Stimulated activated CD4-positive, alpha-beta T cell treated with anti-CD3 and anti-CD28 coated beads, Interleukin-15, amount 100 ng/mL, for 48 hours (primary cell): ENCODE data around the gene ENDOU.
A peak's percentile ranks its signal among the peaks of the same experiment; 100 is the strongest.

Experiments used
- DNase-seq, 2 donors: peaks; one replicate each; pipeline ENCODE4 v3.0.0-alpha.2; 2020; ENCODE audit warnings: low read depth in 2 of 2

The ENDOU gene

GRCh38 chr12:47725091-47725772 lies at the start of gene ENDOU:
Gene ENDOU, minus strand, starts transcription at chr12:47725490. Its CDS starts 77 bp downstream, at chr12:47725413.
- DNase-seq = no peak

GRCh38 chr12:47774663-47775062 lies 49.4 kb upstream of the ENDOU start:
- no peak for DNase-seq

- DNase-seq = no peak
Observed at GRCh38 chr12:47773858-47774580, 48.7 kb upstream of the ENDOU start.

- DNase-seq = peak in 1 of 2 donors; percentile 58
Observed at GRCh38 chr12:47773062-47773857, 48.0 kb upstream of the ENDOU start, which contains the start of gene SLC48A1. Gene SLC48A1, plus strand, starts transcription at chr12:47773238. Its CDS starts 67 bp downstream, at chr12:47773305.

- no peak for DNase-seq
Observed at GRCh38 chr12:47772738-47773061, 47.4 kb upstream of the ENDOU start.

GRCh38 chr12:47772094-47772660 lies 46.9 kb upstream of the ENDOU start:
- no peak for DNase-seq

- DNase-seq = no peak
Observed at GRCh38 chr12:47771304-47771703, 46.0 kb upstream of the ENDOU start.

GRCh38 chr12:47770086-47770726 lies 44.9 kb upstream of the ENDOU start:
- no peak for DNase-seq

GRCh38 chr12:47769234-47770085 lies 44.2 kb upstream of the ENDOU start:
- no peak for DNase-seq

GRCh38 chr12:47768323-47768811 lies 43.1 kb upstream of the ENDOU start:
- no peak for DNase-seq

GRCh38 chr12:47767216-47767724 lies 42.0 kb upstream of the ENDOU start:
- peak; percentile 44 to 68 for DNase-seq

GRCh38 chr12:47766502-47767215 lies 41.4 kb upstream of the ENDOU start:
- DNase-seq = no peak

- no peak for DNase-seq
Observed at GRCh38 chr12:47763481-47764346, 38.4 kb upstream of the ENDOU start.

- DNase-seq = no peak
Observed at GRCh38 chr12:47762850-47763465, 37.7 kb upstream of the ENDOU start.

- peak in 1 of 2 donors; percentile 57 for DNase-seq
Observed at GRCh38 chr12:47758834-47759690, 33.8 kb upstream of the ENDOU start, which contains the start of gene RAPGEF3. Gene RAPGEF3, minus strand, starts transcription at chr12:47758880. Its CDS starts 324 bp downstream, at chr12:47758556.

GRCh38 chr12:47758584-47758833 lies 33.2 kb upstream of the ENDOU start:
- no peak for DNase-seq

GRCh38 chr12:47757840-47758583 lies 32.7 kb upstream of the ENDOU start:
- DNase-seq = no peak
